K562 (cell line): ENCODE measurements around the gene DMD. TPM values are rescaled to one million over a fixed set of nuclear protein-coding genes. Genes with fewer than 3 reads are reported as not detected.

ENCODE experiments used
- ATAC-seq: fragments of 200-7000 bp; cut with Tn5 transposase; 3 replicates; pipeline ENCODE4 v1.9.1; 2020; ENCODE audit warnings: moderate library complexity
- BruUV-seq: library from RNA; stranded (reverse); fragments of 400-500 nt; replicated peaks from 2 replicates; lab custom pipeline; 2021; lab: Mats Ljungman, UMichigan
- CTCF ChIA-PET: fragments of 300-600 bp; formaldehyde crosslinking; extraction: SDS; loops from one replicate; lab custom pipeline; 2021; ENCODE audit warnings: low intra/inter-chr PET ratio; lab: Yijun Ruan, JAX
- POLR2A ChIA-PET: fragments of 300-600, 350-650 bp; sonication (Branson Sonifier 250); formaldehyde crosslinking; extraction: SDS; loops from one replicate; lab custom pipeline; 2021; ENCODE audit warnings: antibody characterized with exemption, inconsistent platforms; lab: Yijun Ruan, JAX
- DNase-seq, 4 experiments: peaks; one replicate each; pipeline versions ENCODE4 v3.0.0 to v3.0.0-alpha.2; 2011 to 2018; ENCODE audit warnings: low spot score in 3 of 4, mixed read lengths in 3 of 4; ENCODE audit errors: extremely low read depth in 1 of 4
- FAIRE-seq: peaks from 2 replicates; lab custom pipeline; 2011; peaks lifted over from hg19 to GRCh38; lab: Jason Lieb, UNC
- H2AFZ ChIP-seq: 2 replicates; pipeline ENCODE4 v1.6.0; 2011; ENCODE audit warnings: low read depth, low read length, control low read depth, inconsistent platforms
- H3K27ac ChIP-seq: fragments of 200-600 bp; 3 replicates; pipeline ENCODE4 v1.8.0; 2011; ENCODE audit warnings: low read depth, mild to moderate bottlenecking, control low read depth, inconsistent platforms, low read length, moderate library complexity, mixed read lengths; ENCODE audit errors: extremely low read depth
- H3K27me3 ChIP-seq, 2 experiments: fragments of 300-600 bp in 1 of 2; 2 replicates in 1 of 2; 3 replicates in 1 of 2; pipeline versions ENCODE4 v1.6.0 to v1.8.0; 2011; ENCODE audit warnings: inconsistent platforms in 2 of 2, low read length in 2 of 2, mild to moderate bottlenecking in 1 of 2, mixed read lengths in 1 of 2, moderate library complexity in 1 of 2; ENCODE audit not compliant: control insufficient read depth in 2 of 2, insufficient read depth in 2 of 2
- H3K36me3 ChIP-seq: fragments of 300-600 bp; 3 replicates; pipeline ENCODE4 v1.8.0; 2011; ENCODE audit warnings: mild to moderate bottlenecking, low read length, inconsistent platforms; ENCODE audit not compliant: control insufficient read depth, insufficient read depth
- H3K4me1 ChIP-seq, 2 experiments: fragments of 200-600 bp in 1 of 2; replicated peaks in 1 of 2; 2 replicates in 1 of 2; 3 replicates in 1 of 2; pipeline versions ENCODE4 v1.5.1 to v1.8.0; 2011; ENCODE audit warnings: inconsistent platforms in 2 of 2, low read length in 2 of 2, mild to moderate bottlenecking in 1 of 2, mixed read lengths in 1 of 2, moderate library complexity in 1 of 2; ENCODE audit not compliant: control insufficient read depth in 2 of 2, insufficient read depth in 2 of 2
- H3K4me2 ChIP-seq: 2 replicates; pipeline ENCODE4 v1.6.1; 2011; ENCODE audit warnings: low read length, control low read depth, inconsistent platforms, mixed read lengths; ENCODE audit not compliant: insufficient read depth
- H3K4me3 ChIP-seq: fragments of 200-600 bp; sonication (generic), shearing (Covaris generic); 2 replicates; pipeline ENCODE4 v1.5.1; 2016; ENCODE audit warnings: control low read depth, inconsistent platforms
- H3K79me2 ChIP-seq: fragments of 200-600 bp; 3 replicates; pipeline ENCODE4 v1.8.0; 2011; ENCODE audit warnings: low read length, inconsistent platforms; ENCODE audit not compliant: control insufficient read depth, insufficient read depth
- H3K9ac ChIP-seq, 2 experiments: 2 replicates each; pipeline versions ENCODE4 v1.6.0 to v1.6.1; 2011; ENCODE audit warnings: low read depth in 2 of 2, low read length in 2 of 2, control low read depth in 1 of 2, inconsistent platforms in 1 of 2, mild to moderate bottlenecking in 1 of 2, mixed read lengths in 1 of 2; ENCODE audit not compliant: insufficient read depth in 1 of 2
- H3K9me1 ChIP-seq: one replicate; pipeline ENCODE4 v1.6.0; 2011; ENCODE audit warnings: inconsistent platforms, mild to moderate bottlenecking, low read length, moderate library complexity; ENCODE audit not compliant: control insufficient read depth, insufficient read depth
- H3K9me3 ChIP-seq: replicated peaks from 2 replicates; pipeline ENCODE4 v1.5.1; 2011; ENCODE audit warnings: low read depth, low read length, inconsistent platforms; ENCODE audit not compliant: control insufficient read depth, insufficient read depth
- H4K20me1 ChIP-seq: replicated peaks from 2 replicates; pipeline ENCODE4 v1.6.1; 2011; ENCODE audit warnings: low read length, inconsistent platforms, mixed read lengths; ENCODE audit not compliant: control insufficient read depth, insufficient read depth
- HOXB6 ChIP-seq: fragments of 250-450 bp; sonication (Bioruptor Pico); IDR thresholded peaks from 2 replicates; pipeline ENCODE4 v1.5.1; 2022; ENCODE audit warnings: mild to moderate bottlenecking, borderline replicate concordance
- ILF3 ChIP-seq: fragments of 450-650 bp; IDR thresholded peaks from 2 replicates; pipeline ENCODE4 v1.6.1; 2018; ENCODE audit warnings: antibody characterized with exemption, mild to moderate bottlenecking, moderate library complexity, borderline replicate concordance
- MEF2D ChIP-seq: conservative IDR thresholded peaks from 2 replicates; pipeline ENCODE4 v1.6.1; 2016; ENCODE audit warnings: low read depth, missing genetic modification characterization, missing compliant biosample characterization
- TCFL5 ChIP-seq: fragments of 250-450 bp; sonication (Bioruptor Pico); conservative IDR thresholded peaks from 2 replicates; pipeline ENCODE4 v1.6.1; 2021; ENCODE audit warnings: mild to moderate bottlenecking, moderate library complexity, matching md5 sums
- ZEB2 ChIP-seq: fragments of 450-650 bp; IDR thresholded peaks from 2 replicates; pipeline ENCODE4 v1.6.1; 2016
- ZNF766 ChIP-seq: fragments of 200-800 bp; sonication (Bioruptor generic); conservative IDR thresholded peaks from 2 replicates; pipeline ENCODE4 v1.6.1; 2016; ENCODE audit warnings: missing genetic modification characterization, missing compliant biosample characterization
- whole genome bisulfite sequencing: fragments of 100-300 bp; shearing (Covaris generic); methylation state at CpG from one replicate; pipeline ENCODE4 v1.1.6; 2016; ENCODE audit warnings: low coverage, mixed read lengths; ENCODE audit not compliant: insufficient coverage; ENCODE audit errors: missing lambda C conversion rate; 5-methylcytosine and 5-hydroxymethylcytosine counted together
- in situ Hi-C: fragments of 300-500 bp; cut with MboI; formaldehyde crosslinking; loops from 4 replicates; pipeline ENCODE4 v1.15.0; 2018; ENCODE audit warnings: inconsistent platforms, mixed read lengths
- intact Hi-C: fragments of 100-400 bp; cut with micrococcal nuclease; formaldehyde crosslinking; loops from 2 replicates; pipeline ENCODE4 v1.14.2; 2022
- polyA plus RNA-seq, 8 experiments: library from polyadenylated mRNA; depleted of rRNA in 4 of 8; stranded (reverse) in 5 of 8; unstranded in 3 of 8; fragments of >200 nt; fragmentation: Nextera tagmentation in 2 of 8; fragmentation: Illumina TruSeq in 1 of 8; extraction: Ambion mirVana in 2 of 8; extraction: Trizol in 1 of 8; gene quantifications; 2 replicates each; pipeline versions ENCODE4 v1.2.1 to v1.2.3, GENCODE V29; 2011 to 2014; ENCODE audit warnings: inconsistent platforms in 1 of 8, missing spikeins in 1 of 8
- total RNA-seq, 7 experiments: library from RNA; depleted of rRNA in 6 of 7; stranded (reverse); fragments of >200 nt in 6 of 7; fragmentation: Illumina TruSeq in 2 of 7; extraction: Trizol in 2 of 7; gene quantifications; 2 replicates each; pipeline versions ENCODE4 v1.2.1 to v1.2.3, GENCODE V29; 2011 to 2021; ENCODE audit warnings: low replicate concordance in 1 of 7
- TF ChIP-seq, protein P1 (sequence below): fragments of 450-650 bp; IDR thresholded peaks from 2 replicates; pipeline ENCODE4 v1.6.1; 2016; ENCODE audit warnings: mild to moderate bottlenecking, moderate library complexity

The DMD gene
- total and polyA plus RNA-seq, 9 of the 15 experiments (the other 6 are each of a cell fraction or from before 2014, with no cell fraction given): 3.8 to 20.4 (median 11.4) TPM

- DNase-seq: no peak
- Histone ChIP-seq H3K27ac (no peak overlapping the region), H3K79me2 (no peaks in the 10 kb centered on the region)
- intact Hi-C loops: no loop called here
- TF ChIP-seq ZNF766 (CRISPR knock-in tag) (no peak), ILF3 (no peak), TCFL5 (no peak), ZEB2 (no peak), MEF2D (tag) (no peak), HOXB6 (CRISPR knock-in tag) (no peak)
- TF ChIP-seq, protein P1, sequence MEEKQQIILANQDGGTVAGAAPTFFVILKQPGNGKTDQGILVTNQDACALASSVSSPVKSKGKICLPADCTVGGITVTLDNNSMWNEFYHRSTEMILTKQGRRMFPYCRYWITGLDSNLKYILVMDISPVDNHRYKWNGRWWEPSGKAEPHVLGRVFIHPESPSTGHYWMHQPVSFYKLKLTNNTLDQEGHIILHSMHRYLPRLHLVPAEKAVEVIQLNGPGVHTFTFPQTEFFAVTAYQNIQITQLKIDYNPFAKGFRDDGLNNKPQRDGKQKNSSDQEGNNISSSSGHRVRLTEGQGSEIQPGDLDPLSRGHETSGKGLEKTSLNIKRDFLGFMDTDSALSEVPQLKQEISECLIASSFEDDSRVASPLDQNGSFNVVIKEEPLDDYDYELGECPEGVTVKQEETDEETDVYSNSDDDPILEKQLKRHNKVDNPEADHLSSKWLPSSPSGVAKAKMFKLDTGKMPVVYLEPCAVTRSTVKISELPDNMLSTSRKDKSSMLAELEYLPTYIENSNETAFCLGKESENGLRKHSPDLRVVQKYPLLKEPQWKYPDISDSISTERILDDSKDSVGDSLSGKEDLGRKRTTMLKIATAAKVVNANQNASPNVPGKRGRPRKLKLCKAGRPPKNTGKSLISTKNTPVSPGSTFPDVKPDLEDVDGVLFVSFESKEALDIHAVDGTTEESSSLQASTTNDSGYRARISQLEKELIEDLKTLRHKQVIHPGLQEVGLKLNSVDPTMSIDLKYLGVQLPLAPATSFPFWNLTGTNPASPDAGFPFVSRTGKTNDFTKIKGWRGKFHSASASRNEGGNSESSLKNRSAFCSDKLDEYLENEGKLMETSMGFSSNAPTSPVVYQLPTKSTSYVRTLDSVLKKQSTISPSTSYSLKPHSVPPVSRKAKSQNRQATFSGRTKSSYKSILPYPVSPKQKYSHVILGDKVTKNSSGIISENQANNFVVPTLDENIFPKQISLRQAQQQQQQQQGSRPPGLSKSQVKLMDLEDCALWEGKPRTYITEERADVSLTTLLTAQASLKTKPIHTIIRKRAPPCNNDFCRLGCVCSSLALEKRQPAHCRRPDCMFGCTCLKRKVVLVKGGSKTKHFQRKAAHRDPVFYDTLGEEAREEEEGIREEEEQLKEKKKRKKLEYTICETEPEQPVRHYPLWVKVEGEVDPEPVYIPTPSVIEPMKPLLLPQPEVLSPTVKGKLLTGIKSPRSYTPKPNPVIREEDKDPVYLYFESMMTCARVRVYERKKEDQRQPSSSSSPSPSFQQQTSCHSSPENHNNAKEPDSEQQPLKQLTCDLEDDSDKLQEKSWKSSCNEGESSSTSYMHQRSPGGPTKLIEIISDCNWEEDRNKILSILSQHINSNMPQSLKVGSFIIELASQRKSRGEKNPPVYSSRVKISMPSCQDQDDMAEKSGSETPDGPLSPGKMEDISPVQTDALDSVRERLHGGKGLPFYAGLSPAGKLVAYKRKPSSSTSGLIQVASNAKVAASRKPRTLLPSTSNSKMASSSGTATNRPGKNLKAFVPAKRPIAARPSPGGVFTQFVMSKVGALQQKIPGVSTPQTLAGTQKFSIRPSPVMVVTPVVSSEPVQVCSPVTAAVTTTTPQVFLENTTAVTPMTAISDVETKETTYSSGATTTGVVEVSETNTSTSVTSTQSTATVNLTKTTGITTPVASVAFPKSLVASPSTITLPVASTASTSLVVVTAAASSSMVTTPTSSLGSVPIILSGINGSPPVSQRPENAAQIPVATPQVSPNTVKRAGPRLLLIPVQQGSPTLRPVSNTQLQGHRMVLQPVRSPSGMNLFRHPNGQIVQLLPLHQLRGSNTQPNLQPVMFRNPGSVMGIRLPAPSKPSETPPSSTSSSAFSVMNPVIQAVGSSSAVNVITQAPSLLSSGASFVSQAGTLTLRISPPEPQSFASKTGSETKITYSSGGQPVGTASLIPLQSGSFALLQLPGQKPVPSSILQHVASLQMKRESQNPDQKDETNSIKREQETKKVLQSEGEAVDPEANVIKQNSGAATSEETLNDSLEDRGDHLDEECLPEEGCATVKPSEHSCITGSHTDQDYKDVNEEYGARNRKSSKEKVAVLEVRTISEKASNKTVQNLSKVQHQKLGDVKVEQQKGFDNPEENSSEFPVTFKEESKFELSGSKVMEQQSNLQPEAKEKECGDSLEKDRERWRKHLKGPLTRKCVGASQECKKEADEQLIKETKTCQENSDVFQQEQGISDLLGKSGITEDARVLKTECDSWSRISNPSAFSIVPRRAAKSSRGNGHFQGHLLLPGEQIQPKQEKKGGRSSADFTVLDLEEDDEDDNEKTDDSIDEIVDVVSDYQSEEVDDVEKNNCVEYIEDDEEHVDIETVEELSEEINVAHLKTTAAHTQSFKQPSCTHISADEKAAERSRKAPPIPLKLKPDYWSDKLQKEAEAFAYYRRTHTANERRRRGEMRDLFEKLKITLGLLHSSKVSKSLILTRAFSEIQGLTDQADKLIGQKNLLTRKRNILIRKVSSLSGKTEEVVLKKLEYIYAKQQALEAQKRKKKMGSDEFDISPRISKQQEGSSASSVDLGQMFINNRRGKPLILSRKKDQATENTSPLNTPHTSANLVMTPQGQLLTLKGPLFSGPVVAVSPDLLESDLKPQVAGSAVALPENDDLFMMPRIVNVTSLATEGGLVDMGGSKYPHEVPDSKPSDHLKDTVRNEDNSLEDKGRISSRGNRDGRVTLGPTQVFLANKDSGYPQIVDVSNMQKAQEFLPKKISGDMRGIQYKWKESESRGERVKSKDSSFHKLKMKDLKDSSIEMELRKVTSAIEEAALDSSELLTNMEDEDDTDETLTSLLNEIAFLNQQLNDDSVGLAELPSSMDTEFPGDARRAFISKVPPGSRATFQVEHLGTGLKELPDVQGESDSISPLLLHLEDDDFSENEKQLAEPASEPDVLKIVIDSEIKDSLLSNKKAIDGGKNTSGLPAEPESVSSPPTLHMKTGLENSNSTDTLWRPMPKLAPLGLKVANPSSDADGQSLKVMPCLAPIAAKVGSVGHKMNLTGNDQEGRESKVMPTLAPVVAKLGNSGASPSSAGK: no peak
- TF ChIP-seq, all 486 proteins: peak for 0
- WGBS: 0% methylated on average over 1 of the region's 1 CpG
- ChIA-PET CTCF (no interaction called here), POLR2A (no interaction called here)
- Histone ChIP-seq H3K36me3 (no peaks in the 10 kb centered on the region), H3K4me1 (no peaks in the 10 kb centered on the region), H3K9me1 (no peaks in the 10 kb centered on the region), H3K4me3 (no peak overlapping the region), H2AFZ (no peak overlapping the region), H3K9ac (no peak overlapping the region), H3K27me3 (no peaks in the 10 kb centered on the region), H3K4me2 (no peak overlapping the region), H4K20me1 (no peaks in the 10 kb centered on the region), H3K9me3 (no peaks in the 10 kb centered on the region)
- in situ Hi-C loops: no loop called here
- no peak for FAIRE-seq
- no peak for ATAC-seq
- BruUV-seq: no TSS peak
Measured at GRCh38 chrX:33190016-33190415, 21.3 kb downstream of the DMD start.
